H1 (cell line): ENCODE results near the gene DNAL1. TPM values are rescaled to one million over a fixed set of nuclear protein-coding genes. Genes with fewer than 3 reads are reported as not detected.

Experiments used
- ATF2 ChIP-seq: IDR thresholded peaks from 2 replicates; pipeline ENCODE4 v1.6.1; 2012; ENCODE audit warnings: low read length, inconsistent platforms
- CBX5 ChIP-seq: fragments of 300-800, 300-1000 bp; sonication (generic); IDR thresholded peaks from 2 replicates; pipeline ENCODE4 v1.7.1; 2016; ENCODE audit warnings: antibody characterized with exemption, low read length, low read depth
- CHD7 ChIP-seq: fragments of 300-600 bp; sonication (generic); IDR thresholded peaks from 2 replicates; pipeline ENCODE4 v1.7.1; 2012; ENCODE audit warnings: low read length, moderate library complexity, mild to moderate bottlenecking, inconsistent platforms; ENCODE audit not compliant: insufficient replicate concordance
- CREB1 ChIP-seq: IDR thresholded peaks from 2 replicates; pipeline ENCODE4 v1.6.1; 2012; ENCODE audit warnings: inconsistent platforms
- NRF1 ChIP-seq: IDR thresholded peaks from 2 replicates; pipeline ENCODE4 v1.6.1; 2011; ENCODE audit warnings: mild to moderate bottlenecking, low read depth, low read length, improper control_type of control experiment
- PHF8 ChIP-seq: fragments of 200-600 bp; sonication (generic); conservative IDR thresholded peaks from 2 replicates; pipeline ENCODE4 v1.7.1; 2012; ENCODE audit warnings: low read depth, mild to moderate bottlenecking, inconsistent platforms, low read length, moderate library complexity
- TBP ChIP-seq: IDR thresholded peaks from 2 replicates; pipeline ENCODE4 v1.6.1; 2011; ENCODE audit warnings: low read depth, low read length, improper control_type of control experiment
- polyA plus RNA-seq, 7 experiments: library from polyadenylated mRNA; depleted of rRNA in 3 of 7; stranded (reverse) in 5 of 7; unstranded in 2 of 7; fragments of >200 nt in 5 of 7; fragments of 200-250 nt in 2 of 7; gene quantifications; 1 replicate in 5 of 7; 2 replicates in 1 of 7; 4 replicates in 1 of 7; pipeline versions ENCODE4 v1.2.1 to v1.2.3, GENCODE V29; 2011 to 2013; ENCODE audit warnings: missing spikeins in 2 of 7, mixed read lengths in 2 of 7
- total RNA-seq: library from RNA; stranded (reverse); fragmentation: NEBNext Ultra II Directional; extraction: Animal tissue kit (Norgen Biotek cat#: 25700); gene quantifications from 2 replicates; pipeline ENCODE4 v1.2.1, GENCODE V29; 2021
- TF ChIP-seq, protein P1 (sequence below): IDR thresholded peaks from 2 replicates; pipeline ENCODE4 v1.6.1; 2011; ENCODE audit warnings: low read length, improper control_type of control experiment

Gene DNAL1
- total and polyA plus RNA-seq, 2 of the 8 experiments (the other 6 are each of a cell fraction or from before 2014, with no cell fraction given), result 2.8 to 16.8 TPM

DNA sequence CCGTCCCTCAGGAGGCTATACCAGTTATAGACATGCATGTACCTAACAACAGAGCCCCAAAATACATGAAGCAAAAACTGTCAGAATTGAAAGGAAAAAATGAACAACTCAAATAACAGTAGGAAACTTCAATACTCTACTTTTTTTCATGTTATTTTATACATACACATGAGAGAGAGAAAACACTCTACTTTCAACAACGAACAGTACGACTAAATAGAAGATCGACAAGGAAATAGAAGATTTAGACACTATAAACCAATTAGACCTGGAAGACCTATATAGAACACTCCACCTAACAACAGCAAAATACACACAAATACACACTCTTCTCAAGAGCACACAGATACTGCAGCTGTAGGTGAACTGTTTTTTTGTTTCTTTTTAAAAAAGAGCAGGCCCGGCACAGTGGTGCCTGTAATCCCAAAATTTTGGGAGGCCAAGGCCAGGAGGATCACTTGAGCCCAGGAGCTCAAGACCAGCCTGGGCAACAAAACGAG is 104.1 kb downstream of the DNAL1 start (continued):
- TF ChIP-seq CHD7 (no peak), CREB1 (no peak), ATF2 (no peak), PHF8 (no peak), CBX5 (no peak), TBP (no peak), NRF1 (no peak)
- TF ChIP-seq, protein P1, sequence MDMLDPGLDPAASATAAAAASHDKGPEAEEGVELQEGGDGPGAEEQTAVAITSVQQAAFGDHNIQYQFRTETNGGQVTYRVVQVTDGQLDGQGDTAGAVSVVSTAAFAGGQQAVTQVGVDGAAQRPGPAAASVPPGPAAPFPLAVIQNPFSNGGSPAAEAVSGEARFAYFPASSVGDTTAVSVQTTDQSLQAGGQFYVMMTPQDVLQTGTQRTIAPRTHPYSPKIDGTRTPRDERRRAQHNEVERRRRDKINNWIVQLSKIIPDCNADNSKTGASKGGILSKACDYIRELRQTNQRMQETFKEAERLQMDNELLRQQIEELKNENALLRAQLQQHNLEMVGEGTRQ, result no peak
